ENCODE results near the gene BBOX1.
"Not testable (repeated sequence)": the region's sequence is repeated elsewhere in the genome, so short reads cannot be mapped to it uniquely, and the experiment has no call there.

- not testable (repeated sequence) for TF ChIP-seq SP1 (IDR thresholded peaks at IDR 0.05); BHLHE40 (IDR thresholded peaks at IDR 0.05; ENCODE audit: borderline replicate concordance); FOXK2 (IDR thresholded peaks at IDR 0.05); SUZ12 (IDR thresholded peaks at IDR 0.05); FOXA1 (IDR thresholded peaks at IDR 0.05); TARDBP (IDR thresholded peaks at IDR 0.05); FOXM1 (IDR thresholded peaks at IDR 0.05; ENCODE audit: borderline replicate concordance); PKNOX1 (IDR thresholded peaks at IDR 0.05); ARNT (IDR thresholded peaks at IDR 0.05)
Measured at GRCh38 chr11:27175562-27175961, 134.9 kb downstream of the BBOX1 start.

Measured in HEK293T (cell line).